Measurements from ENCODE around the gene DAAM2.

The DAAM2 gene

GRCh38 chr6:39790772-39791171 lies 1.4 kb upstream of the DAAM2 start:
- DNase-seq, result no peak

DNA sequence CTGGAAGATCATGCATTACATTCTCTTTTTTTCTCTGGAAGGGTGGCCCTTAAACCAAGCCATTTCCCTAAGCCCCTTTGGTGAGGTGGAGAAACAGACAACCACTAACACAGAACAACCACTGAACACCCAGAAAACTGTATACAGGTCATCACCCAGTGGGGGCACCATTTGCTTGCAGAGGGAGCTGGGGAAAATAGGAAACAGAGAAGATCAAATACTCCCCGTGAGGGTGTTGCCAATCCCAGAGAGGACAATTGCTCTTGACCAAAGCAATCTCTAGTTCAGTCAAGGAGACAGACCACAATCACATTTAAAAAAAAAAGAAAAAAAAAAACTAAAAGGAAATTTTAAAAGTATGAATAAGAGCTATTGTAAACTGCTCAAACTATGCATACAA lies 865 bp upstream of the DAAM2 start:
- no peak for DNase-seq

DNA sequence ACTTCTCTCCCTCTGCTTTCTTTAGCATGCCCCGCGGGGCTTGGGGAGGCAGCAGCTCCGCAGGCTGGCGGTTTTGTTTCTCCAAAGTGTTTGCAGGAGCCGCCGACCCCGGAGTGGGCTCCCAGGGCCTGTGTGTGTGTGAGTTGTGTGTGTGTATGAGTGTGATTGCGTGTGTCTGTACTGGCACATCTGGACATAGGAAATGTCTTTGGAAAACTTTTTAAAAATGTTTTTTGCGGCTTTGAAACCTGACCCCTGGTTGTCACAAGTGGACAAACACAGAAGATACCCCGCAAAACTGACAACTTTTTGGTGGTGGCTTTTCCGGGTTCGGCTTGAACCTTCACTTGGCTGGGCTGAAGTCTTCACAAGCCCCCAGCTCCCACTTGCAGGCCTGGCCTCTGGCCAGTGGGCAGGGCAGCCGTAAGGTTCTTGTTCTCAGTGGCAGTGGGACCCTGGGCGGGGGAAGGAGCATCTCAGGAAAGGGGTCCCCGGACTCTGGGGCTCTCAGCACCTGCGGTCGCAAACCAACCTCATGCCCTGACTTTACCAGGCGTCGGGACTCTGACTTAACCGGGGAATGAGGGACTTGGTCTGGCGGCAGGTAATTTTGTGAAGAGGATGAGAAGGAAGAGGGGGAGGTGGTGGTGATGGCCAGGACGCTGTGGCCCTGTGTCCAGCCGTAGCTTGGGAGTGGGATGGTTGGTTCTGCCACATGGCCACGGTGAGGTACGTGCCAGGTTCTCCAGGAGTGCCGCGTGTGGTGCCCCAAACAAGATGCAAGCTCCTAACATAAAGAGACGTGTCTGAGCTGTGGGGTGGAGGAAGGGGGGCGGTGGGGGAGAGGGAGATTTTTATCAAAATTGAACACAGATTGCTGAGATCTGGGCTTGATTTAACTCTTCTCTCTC lies 619 bp downstream of the DAAM2 start:
- DNase-seq, result no peak

- DNase-seq, result no peak
Measured at GRCh38 chr6:39793516-39793915, 1.3 kb downstream of the DAAM2 start.

- DNase-seq, result no peak
Measured at GRCh38 chr6:39794231-39794630, 2.1 kb downstream of the DAAM2 start.

DNA sequence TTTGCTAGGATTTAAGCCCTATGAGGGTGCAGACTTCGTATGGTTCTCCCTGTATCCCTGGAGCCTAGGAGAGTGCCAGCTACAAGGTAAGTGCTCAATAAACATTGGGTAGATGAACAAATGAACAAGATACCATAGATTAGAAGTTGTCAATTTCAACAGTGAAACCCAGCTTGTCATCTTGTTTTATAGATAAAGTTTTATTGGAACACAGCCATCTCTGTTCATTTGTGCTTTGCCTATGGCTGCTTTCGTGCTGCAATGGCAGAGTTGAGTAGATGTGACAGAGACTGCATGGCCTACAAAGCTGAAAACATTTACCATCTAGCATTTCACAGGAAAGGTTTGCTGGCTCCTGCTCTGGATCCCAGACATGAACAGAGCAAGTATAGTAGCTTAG lies 5.6 kb downstream of the DAAM2 start:
- DNase-seq, result no peak

DNA sequence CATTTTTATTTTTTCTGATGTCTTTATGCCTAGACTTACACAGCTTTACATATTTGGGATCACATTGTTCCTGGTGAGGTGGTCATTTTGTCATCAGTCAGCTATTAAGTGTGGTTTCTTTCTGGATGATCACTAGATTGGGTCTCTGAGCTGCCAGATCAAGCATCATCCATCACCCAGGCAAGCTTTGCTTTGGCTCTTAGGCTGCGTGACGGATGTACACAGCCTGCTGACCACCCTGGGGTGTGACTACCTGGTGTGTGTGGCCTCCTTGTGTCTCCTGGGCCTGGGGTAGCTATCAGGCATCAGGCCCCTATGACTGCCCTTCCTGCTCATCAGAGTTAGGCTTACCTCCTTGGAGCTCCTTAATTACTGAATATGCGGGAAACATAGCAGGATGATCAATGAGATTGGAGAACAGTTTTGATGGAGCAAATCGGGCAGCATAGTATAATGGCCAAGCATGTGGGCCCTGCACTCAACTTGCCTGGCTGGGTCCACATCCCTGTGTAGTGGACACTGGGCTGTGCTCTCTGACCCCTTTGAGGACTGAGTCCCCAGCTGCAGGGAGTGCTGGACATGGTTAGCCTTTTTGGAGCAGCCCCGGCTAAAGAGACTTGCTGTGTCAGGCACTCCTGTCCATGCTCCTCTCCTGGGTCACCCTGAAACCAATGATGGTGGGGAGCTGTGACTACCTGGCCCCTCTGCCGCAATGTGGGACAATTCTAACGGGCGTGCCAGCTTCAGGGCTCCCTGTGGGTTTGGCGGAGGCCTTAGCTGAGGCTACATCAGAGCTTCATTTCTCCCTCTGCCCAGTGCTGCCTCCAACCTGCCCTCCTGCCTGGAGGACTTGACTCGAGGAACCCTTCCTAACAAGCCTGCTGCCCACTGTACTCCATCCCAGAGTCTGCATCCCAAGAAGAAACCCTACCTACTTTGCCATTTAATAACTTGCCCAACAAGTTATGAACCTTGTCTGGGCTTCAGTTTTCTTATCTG lies 8.2 kb downstream of the DAAM2 start:
- no peak for DNase-seq

- DNase-seq, result no peak
Measured at GRCh38 chr6:39801456-39802251, 9.5 kb downstream of the DAAM2 start.

DNA sequence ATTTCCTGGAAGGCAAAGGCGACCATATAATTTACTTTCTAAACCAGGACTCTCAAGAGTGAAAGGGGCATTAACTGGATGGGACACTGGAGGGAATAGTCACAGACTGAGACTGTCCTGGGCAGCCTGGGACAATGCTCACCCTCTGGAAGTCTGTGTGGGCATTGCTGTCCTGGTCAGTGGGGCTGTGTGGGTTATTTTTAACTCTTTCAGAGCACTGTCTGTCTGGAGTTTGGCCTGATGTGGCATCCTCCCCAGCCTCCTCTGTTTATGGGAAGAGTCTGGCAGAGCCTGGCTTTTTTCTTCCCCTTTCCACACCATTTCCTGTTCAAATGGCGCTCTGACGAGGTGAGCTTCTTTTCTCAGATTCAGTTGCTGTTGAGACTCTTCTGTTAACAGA lies 11.7 kb downstream of the DAAM2 start:
- no peak for DNase-seq

DNA sequence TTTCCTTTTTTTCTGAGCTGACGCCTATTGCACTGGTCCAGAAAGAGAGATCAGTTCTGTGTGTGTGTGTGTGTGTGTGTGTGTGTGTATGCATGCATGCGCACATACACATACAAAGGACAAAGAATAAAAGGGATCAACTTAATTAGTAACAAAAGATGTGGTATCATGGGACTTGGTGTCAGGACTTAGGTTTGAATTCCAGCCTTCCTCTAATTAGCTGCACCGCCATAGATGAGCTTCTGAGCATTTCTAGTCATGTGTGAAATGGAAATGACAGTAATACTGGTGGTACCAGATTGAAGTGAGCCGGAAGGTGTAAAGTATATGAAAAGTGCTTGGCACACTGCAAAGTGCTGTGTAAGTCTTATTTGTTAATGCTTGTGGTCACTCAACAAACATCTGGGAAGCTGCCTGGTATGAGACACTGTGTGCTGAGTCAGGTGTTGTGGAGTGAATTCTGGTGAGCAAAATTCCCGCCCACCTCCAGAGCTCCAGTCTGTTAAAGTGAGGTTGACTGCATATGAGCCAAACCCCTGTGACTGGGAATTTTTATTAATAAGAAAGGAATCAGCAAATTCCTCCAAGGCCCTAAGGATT lies 12.4 kb downstream of the DAAM2 start:
- DNase-seq, result no peak

DNA sequence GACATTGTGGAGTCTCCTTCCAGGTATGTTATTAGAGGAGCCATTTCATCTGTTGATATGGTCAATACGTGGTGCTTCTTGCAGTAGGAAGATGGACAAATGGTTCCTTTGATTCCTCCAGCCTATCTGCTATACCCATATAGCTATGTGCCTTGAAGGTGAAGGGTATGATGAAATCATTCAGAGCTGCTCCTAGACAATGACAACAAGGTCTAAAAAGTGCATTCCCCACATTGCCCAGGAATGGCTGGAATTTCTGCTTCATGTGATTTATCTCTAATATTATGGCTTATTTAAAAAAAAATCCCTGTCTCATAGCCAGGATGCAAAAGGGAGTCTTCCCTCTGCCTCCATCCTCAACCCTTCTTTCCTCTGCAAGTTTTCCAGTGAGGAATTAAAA lies 14.1 kb downstream of the DAAM2 start:
- DNase-seq, result no peak

- no peak for DNase-seq
Measured at GRCh38 chr6:39808346-39808745, 16.2 kb downstream of the DAAM2 start.

- DNase-seq, result no peak
Measured at GRCh38 chr6:39808964-39809363, 16.8 kb downstream of the DAAM2 start.

GRCh38 chr6:39811835-39812345 lies 19.7 kb downstream of the DAAM2 start:
- no peak for DNase-seq

- no peak for DNase-seq
Measured at GRCh38 chr6:39812496-39812852, 20.3 kb downstream of the DAAM2 start.

GRCh38 chr6:39812853-39813533 lies 20.8 kb downstream of the DAAM2 start:
- DNase-seq, result no peak

DNA sequence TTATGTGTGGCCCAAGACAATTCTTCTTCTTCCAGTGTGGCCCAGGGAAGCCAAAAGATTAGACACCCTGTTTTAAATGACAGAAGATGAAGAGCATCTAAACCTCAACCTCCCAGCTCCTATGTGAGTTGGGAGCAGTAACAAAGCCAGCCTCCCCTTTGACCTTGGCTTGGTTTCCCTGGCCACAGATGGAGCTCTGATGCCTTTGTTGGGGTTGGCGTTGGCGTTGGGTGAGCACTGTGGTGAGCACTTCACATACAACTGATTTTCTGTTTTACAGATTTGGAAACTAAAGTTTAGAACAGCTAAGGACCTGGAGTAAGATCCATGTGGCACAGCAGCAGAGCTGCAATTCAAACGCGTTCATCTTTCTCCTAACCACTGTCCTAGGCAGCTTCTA lies 22.1 kb downstream of the DAAM2 start:
- DNase-seq, result no peak

DNA sequence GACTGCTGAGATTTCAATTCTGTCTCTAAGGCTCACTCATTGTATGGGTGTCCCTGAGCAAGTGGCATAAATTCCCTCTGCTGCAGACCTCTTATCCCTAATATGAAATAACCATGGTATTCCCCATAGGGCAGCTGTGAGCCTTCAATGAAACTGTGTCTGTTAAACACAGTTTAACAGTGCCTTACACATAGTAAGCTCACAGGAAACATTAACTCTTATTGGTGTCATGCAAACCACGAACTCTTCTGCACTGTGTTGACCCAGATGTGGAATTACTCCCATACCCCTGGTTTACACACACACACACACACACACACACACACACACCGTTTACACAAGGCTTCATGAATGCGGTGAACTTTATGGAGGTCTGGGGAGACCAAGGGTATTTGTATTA lies 23.2 kb downstream of the DAAM2 start:
- DNase-seq, result no peak

DNA sequence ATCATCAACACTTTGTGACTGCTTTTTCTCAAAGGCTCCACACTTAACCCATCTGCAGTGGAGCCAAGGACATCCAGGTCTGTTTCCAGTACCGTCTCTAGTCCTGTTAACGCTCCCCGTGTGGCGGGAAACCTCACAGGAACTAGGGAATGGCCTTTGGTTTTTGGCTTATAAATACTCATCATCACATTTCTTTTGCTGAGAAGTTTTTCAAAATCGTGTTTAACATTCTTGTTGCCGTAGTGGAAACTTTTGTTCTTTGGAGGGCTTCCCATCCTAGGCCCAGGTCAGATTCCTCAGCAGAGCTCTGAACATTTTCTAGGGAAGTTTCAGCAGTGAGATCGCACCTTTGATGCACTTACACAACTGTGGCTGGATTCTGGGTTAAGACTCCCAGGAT lies 24.6 kb downstream of the DAAM2 start:
- DNase-seq, result no peak

GRCh38 chr6:39818695-39819094 lies 26.5 kb downstream of the DAAM2 start:
- DNase-seq, result no peak

GRCh38 chr6:39819228-39819627 lies 27.1 kb downstream of the DAAM2 start:
- no peak for DNase-seq

DNA sequence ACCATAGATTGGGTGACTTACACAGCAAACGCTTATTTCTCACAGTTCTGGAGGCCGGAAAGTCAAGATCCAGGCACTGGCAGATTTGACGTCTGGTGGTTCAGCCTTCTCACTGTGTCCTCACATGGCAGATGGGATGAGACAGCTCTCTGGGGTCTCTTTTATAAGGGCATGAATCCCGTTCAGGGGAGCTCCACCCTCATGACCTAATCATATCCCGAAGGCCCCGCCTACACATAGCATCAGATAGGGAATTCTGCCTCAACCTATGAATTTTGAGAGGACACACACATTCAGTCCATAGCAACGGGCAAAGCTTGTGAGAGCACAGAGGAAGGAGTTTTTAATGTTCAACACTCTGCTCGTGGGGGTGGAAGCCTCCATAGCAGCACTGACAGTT lies 27.5 kb downstream of the DAAM2 start:
- DNase-seq, result no peak

All from CD4-positive, alpha-beta T cell treated with Interleukin-17A for 1 hour (primary cell).